ENCODE data around the gene DNM2. TPM values are rescaled to one million over a fixed set of nuclear protein-coding genes. Genes with fewer than 3 reads are reported as not detected.

The DNM2 gene
- total and polyA plus RNA-seq, 9 of the 15 experiments (the other 6 are each of a cell fraction or from before 2014, with no cell fraction given) = 2.2 to 161 (median 72.6) TPM

- TF ChIP-seq MLX (CRISPR knock-in tag; conservative IDR thresholded peaks at IDR 0.05) (0 out of 4 replicates have a peak, but pooled peaks of 1 of the 2 experiments have one; percentile 60), SMARCB1 (IDR thresholded peaks at IDR 0.05; ENCODE audit: insufficient read length, low read depth) (no peak), ARID3B (CRISPR knock-in tag; IDR thresholded peaks at IDR 0.05; ENCODE audit: borderline replicate concordance) (no peak), ZNF592 (IDR thresholded peaks at IDR 0.05) (peak; percentile 44; the same call in 1 of the 2 replicates), MAX (CRISPR knock-in tag; IDR thresholded peaks at IDR 0.05) (peak; percentile 10; the same call in 1 of the 2 replicates), CTCF (IDR thresholded peaks at IDR 0.05 in 2 of 3, conservative IDR thresholded peaks at IDR 0.05 in 1 of 3; ENCODE audit: insufficient read depth in 2 of 3, low read depth in 1 of 3, low read length in 3 of 3) (no peak), PKNOX1 (IDR thresholded peaks at IDR 0.05) (peak; percentile 77), CTBP1 (IDR thresholded peaks at IDR 0.05; ENCODE audit: borderline replicate concordance) (peak; percentile 66; the same call in 1 of the 2 replicates), GMEB1 (CRISPR knock-in tag; IDR thresholded peaks at IDR 0.05) (peak; percentile 77), SAFB2 (IDR thresholded peaks at IDR 0.05; ENCODE audit: borderline replicate concordance, low read depth, low read length, severe bottlenecking) (no peak), HES1 (IDR thresholded peaks at IDR 0.05; ENCODE audit: low read depth) (no peak)
Measured at GRCh38 chr19:10718205-10719196, 622 bp downstream of the DNM2 start (continued).
